Measurements from ENCODE around the gene ADAMTS3.

ADAMTS3 gene

DNA sequence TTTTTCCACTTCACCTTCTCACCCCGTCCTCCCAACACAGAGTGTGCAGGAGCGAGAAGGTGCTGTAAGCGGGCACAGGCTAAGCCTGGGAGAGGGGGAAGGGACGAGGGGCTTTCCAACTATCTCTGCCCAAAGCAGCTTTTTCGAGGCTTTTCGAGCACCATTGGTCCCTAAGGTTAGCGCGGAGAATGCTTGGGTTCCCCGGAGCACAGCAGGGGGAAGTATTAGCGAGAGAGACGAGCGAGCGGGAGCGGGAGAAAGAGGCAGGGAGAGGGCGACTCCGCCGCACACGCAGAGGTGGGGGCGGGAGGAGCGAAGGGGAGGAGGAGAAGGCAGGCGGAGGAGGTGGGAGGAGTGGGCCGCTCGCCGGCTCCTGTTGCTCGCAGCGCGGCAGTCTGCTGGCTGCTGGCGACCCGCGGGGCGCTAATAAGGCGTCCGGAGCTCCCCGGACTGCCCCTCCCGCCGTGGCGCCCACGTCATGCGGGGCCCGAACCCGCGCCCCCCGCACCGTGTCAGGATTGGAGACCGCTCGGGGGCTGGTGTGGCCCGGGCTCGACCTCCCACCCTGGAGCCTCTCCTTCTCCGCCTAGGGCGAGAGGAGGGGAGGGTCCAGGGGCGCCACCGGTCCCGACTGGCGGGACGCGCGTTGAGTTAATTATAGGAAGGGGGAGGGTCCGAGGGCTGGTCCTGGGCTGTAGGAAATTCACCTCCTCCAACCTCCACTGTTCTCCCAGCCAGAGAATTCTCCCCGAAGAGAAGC, at the start of gene ADAMTS3:
Gene ADAMTS3, minus strand, starts transcription at position 263 of the 760 bp plus-strand sequence. CDS start 459 bp downstream, outside the sequence.
- DNase-seq (ENCODE audit: extremely low read depth in 1 of 2, low read depth in 1 of 2) = no peak

DNA sequence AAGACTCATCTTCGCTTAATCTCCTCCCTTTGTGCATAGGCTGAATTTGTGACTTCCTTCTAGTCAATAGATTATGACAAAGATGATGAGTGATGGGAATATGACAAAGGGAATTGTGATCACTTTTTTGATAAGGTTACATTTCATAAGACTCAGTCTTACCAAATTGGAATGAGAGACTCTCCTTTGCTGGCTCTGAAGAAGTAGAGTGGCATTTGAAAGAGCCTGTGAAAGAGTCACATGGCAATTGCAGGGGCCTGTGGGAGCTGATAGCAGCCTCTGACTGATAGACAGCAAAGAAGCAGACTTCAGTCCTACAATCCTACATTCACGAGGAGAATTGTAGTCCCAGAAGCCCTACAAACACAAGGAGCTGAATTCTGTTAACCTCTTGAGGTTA, 44.9 kb upstream of the ADAMTS3 start:
- no peak for DNase-seq (ENCODE audit: extremely low read depth in 1 of 2, low read depth in 1 of 2)

DNA sequence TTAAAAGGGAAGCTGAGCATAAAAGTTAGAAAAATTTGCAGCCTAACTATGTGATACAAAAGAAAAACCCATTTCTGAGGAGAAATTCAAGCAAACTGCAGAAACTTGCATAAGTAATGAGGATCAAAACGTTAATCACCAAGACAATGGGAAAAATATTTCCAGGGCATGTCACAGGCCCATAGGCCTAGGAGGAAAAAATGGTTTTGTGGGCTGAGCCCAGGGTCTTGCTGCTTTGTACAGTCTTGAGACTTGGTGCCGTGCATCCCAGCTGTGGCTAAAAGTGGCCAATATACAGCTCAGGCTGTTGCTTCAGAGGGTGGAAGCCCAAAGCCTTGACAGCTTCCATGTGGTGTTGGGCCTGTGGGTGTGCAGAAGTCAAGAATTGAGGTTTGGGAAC, 37.7 kb upstream of the ADAMTS3 start:
- no peak for DNase-seq (ENCODE audit: extremely low read depth in 1 of 2, low read depth in 1 of 2)

DNA sequence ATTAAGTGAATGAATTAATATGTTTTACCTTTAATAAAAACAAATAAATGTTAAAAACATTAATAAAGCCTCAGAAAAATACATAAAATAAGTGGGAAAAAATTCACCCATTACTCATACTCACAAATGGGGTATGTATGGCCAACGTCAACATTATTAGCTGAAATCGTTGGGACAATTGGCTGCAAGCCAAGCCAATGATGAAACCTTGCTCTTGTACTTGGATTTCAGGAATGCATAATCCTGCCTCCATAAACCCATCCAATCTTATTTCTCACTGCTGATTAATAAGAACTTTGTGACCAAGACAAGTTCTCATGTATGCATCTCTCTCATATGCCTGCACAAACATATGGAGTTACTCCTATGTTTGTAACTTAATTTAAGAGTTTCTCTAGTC, 35.3 kb upstream of the ADAMTS3 start:
- no peak for DNase-seq (ENCODE audit: extremely low read depth in 1 of 2, low read depth in 1 of 2)

DNA sequence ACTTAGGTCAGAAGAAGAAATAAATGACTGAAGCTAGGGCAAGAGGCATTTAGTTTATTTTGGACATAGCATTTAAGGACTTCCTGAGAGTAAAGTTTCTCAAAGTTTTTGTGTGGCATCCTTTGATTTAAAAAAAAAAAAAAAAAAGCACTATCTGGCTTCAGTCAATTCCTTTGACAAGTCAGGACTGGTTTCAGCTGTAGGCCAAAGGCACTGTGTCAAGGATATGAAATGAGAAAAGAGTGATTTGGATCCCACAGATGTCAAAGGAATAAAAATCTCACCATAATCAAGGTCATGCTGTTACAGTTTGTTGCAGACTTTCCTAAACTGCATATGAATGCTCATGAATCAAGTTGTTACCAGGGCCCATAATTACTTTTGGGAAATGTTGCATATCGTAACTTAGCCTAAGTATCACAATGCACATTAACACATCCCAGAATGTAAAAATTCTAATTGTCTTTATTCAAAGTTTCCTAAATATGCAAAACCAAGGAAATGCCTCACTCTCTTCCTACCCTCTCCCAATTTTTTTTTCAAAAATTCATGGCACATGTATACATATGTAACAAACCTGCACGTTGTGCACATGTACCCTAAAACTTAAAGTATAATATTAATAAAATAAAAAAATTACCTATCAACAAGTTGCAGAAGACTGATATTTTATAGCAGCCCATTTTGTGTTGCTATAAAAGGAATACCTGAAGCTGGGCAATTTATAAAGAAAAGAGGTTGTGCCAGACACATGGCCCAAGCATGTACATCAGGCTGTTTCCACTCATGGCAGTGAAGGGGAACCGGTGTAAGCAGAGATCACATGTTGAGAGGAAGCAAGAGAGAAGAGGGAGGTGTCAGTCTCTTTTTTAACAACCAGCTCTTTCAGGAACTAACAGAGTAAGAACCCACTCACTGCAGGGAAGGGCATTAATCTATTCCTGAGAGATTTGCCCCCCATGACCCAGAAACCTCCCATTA, 33.7 kb upstream of the ADAMTS3 start:
- no peak for DNase-seq (ENCODE audit: extremely low read depth in 1 of 2, low read depth in 1 of 2)

DNA sequence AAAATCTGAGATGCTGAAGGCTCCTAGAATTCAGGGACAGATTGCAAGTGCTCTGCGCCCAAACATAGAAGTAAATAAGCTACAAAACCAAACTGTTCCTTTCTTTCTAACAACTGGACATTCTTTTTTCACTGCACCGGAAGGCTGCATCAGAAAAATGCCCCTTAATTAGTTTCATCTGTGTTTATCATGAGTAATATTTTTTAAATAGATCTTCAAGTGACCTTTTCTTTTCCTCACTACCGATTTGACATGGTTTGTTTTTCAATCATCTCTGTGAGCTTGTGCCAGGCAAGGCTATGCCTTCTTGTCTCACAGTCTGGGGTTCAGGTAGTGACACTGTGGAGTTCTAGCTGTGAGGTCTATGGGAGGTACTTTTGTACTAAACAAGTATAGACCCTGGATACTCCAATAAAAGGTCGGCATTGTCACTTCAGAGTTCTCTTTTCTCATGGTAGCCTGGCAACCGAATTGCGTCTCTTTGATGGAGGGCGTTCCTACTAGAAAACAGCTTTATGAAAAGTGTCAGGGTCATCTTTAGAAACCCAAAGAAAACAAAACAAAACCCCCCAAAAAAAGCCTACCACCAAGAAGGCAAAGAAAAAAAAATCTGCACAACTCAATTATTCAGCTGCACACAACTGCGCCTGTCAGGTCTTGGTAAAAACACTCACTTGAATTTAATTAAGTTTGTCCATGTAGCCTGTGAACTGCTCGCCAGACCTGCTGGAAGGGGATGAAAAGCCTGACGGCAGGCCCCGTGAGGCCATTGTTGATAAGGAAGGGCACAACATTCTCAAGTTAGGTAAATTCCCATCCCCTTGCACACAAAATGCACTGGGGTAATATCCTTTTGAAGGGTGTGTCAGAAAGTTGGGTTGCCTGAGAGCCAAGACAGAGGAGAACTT, 22.8 kb upstream of the ADAMTS3 start:
- no peak for DNase-seq (ENCODE audit: extremely low read depth in 1 of 2, low read depth in 1 of 2)

DNA sequence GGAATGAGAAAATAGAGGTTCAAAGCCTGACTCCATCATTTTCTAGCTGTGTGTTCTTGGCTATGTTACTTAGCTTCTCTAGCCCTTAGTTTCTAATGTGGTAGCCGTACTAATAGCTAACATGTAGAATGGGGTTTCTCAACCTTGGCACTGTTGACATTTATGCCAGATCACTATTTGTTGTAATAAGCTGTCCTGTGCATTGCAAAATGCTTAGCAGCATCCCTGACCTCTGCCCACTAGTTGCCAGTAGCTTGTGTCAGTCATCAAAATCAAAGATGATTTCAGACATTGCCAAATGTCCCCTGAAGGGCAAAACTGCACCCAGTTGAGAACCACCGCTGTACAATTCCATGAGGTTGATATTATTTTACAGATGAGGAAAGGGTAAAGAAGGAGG, 18.3 kb upstream of the ADAMTS3 start:
- DNase-seq (ENCODE audit: extremely low read depth in 1 of 2, low read depth in 1 of 2) = no peak

DNA sequence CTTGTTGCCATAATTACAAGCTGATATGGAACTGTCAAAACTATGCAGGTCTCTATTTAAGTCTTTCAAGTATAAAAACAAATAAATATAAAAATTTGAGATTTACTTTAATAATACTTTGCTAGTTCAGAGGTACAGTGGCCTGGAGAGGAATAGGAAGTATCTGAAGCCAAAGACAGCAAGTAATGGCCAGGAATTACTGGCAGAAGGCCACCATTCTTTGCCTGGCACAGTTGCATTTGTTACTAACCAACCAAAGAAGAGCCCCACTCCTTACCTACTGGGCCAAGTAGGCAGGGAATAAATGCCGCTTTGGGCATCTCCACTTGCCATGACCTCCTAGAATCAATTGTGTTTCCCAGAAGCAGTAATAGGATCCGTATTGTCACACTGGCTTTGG, 13.8 kb upstream of the ADAMTS3 start:
- DNase-seq (ENCODE audit: extremely low read depth in 1 of 2, low read depth in 1 of 2) = no peak

DNA sequence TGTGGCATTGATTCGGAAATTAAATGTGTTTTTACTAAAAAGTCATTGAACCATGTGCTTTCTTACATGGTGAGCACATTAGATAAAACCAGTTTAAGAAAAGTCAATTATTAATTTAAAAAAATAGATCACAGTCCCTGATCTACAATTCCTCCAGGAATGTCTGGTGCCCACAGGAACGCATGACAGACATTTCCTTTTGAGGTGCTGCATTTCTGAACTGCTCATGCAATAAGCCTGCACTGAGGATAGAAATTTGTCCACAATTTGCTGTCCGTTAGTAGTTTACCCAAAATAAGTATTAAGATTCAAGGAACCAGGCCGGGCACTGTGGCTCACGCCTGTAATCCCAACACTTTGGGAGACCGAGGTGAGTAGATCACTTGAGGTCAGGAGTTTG, 8.2 kb upstream of the ADAMTS3 start:
- no peak for DNase-seq (ENCODE audit: extremely low read depth in 1 of 2, low read depth in 1 of 2)

DNA sequence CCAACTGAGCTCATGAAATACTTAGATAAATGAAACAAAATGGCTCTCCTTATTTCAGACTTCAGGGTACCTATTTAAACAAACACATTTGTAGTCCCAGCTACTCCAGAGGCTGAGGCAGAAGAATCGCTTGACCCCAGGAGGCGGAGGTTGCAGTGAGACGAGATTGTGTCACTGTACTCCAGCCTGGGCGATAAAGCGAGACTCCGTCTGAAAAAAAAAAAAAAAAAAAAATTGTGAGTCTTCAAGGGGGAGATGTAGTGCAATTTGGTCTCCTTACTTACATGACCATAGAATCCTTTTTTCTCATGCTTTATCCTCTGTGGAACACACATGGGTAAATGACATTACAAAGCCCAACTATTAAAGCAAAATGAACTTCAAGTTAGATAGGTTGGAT, 2.3 kb upstream of the ADAMTS3 start:
- DNase-seq (ENCODE audit: extremely low read depth in 1 of 2, low read depth in 1 of 2) = no peak

DNA sequence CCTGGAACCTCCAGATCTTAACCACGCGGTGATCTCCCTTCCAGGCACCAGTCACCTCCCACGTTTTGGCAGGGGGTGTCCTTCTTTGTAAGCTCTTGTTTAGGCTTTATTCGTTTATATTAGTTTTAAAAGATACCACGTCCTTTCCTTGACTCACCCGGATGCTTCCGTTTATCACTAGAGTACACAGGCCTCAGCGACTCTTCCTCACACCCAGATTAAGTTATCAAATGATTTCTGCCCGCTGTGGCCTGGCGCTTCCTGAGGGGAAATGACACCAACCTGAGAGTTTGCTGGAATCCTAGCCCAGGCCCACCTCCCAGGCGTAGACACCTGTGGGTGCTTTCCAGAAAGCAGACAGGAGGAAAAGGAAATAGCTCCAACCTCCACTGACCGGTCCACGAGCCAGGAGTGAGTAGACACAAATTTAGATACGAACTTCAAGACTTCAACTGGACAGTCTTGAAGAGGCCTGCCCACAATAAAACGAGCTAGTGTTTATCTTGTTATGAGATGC, 756 bp upstream of the ADAMTS3 start:
- no peak for DNase-seq (ENCODE audit: extremely low read depth in 1 of 2, low read depth in 1 of 2)

DNA sequence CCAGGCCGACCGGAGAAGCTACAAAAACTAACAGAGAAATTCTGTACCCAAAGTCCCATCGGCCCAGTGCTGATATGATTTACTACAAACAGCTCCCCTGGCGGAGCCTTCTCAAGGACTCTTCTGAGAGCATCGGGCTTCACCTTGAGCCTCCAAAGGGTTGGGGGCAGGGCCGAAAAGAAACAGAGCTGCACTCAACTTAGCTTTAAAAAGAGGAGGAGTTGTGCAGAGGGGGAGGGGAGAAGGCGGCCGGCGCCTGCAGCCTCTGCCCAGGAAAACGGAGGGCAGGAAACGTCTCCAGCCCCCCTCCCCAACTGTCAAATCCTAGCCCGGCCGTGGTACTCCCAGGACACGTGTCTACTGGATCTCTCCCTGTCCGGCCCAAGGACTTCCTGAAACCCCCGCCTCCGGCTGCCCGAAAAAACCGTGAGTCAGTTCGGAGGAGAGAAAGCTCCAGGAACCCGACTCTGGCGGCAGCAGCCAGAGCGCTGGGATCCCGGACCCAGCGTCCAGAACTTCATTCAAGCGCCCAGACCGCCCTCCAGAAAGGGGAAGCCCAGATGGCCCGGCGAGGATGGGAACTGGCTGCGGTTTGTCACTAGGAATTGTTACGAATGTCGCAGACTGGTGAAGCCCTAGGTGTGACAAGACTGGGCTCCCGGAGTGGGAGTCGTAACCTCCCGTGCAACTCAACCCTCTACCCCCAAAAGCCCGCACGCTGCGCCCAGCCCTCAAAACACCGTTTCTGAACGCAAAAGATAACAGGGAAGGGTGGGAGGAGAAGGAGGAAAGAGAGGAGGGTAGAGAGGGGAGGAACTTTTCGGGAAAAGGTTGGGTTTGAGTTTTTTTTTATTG, 973 bp downstream of the ADAMTS3 start:
- DNase-seq (ENCODE audit: extremely low read depth in 1 of 2, low read depth in 1 of 2) = no peak

DNA sequence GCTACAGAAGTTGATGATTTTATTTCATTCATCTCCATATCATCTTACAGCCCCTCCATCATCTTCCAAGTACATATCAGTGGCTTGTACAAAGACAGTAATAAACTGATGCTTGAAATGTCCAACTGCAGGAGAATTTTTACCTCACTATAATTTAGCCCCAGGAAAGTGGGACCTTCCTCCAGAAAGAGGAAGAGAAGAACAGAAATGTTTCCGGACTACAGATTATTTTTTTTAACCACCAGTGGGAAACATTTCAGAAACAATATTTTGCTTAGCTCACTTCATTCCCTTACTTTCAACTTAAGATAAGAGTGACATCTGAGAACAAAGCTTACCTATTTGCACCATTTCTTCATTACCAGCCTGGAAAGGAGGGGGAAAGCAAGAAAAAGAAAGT, 2.0 kb downstream of the ADAMTS3 start:
- no peak for DNase-seq (ENCODE audit: extremely low read depth in 1 of 2, low read depth in 1 of 2)

DNA sequence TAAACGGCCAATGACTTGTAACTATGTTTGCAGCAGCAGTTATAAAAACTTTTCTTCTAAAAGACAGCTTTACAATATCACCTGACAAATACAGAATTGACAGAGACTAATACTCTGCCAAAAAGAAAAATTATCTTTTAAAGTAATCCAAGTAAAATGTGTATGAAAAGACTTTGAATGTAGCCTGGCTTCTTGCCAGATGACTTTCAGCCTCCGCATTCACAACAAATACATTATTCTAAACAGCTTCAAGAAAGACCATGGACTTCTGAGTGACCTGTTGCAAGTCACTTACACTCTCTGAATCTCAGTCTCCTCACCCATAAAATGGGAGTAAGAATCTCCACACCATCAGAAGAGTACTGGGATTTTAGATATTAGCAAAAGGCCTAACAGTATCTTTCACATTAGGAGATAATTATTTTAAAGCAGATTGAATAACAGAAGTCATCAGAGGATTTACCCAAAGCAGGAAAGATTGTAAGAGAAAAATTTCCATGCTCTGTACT, 2.5 kb downstream of the ADAMTS3 start:
- DNase-seq (ENCODE audit: extremely low read depth in 1 of 2, low read depth in 1 of 2) = no peak

DNA sequence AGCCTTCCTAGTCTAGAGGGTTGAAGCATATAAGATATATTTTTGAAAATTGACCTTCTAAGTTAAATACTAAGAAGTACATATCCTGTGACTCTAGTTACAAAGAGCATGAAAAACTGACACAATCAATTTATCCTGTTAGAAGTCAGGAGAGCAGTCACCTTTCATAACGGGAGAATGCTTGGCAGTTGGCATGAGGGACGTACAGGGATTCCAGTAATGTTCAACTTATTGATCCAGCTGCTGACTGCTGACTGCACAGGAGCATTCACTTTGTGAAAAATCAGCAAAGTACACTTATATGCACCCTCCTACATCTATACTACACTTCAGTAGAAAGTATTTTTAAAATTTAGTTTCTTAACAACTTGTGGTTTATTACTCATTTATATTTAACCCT, 4.2 kb downstream of the ADAMTS3 start:
- DNase-seq (ENCODE audit: extremely low read depth in 1 of 2, low read depth in 1 of 2) = no peak

DNA sequence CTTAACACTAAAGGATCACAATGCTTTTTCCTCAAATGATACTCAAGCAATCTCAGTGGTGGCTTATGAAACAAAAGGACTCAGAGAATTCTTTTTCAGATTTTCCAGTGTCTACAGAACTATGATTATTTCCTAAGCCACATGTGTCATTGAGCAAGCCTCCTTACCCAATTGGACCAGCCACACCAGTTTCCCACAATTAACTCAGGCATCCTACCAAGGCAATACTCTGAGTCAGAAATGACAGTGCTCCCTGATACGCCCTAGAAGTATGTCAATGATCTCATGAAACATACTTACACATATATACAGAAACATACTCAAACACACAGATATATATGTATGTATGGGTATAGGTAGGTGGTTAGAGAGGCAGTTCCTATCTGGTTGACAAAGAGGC, 4.8 kb downstream of the ADAMTS3 start:
- no peak for DNase-seq (ENCODE audit: extremely low read depth in 1 of 2, low read depth in 1 of 2)

DNA sequence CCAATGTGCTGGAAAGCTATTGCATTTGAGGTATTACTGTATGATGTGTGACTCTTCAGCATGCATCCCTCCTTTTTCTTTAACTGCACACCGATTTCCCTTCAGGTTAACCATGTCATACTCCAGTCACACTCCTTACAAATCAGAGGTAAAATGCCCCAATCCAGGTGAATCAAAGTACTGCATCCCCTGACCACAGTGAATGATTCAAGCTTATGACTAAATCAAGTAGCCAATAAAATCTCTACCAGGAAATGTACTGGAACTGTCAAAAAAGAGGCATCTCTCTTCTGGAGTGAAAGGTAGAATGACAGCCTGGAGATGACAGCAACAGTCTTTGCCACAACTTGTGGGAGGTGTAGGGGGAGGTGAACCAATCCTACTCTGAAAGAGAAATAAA, 10.4 kb downstream of the ADAMTS3 start:
- no peak for DNase-seq (ENCODE audit: extremely low read depth in 1 of 2, low read depth in 1 of 2)

DNA sequence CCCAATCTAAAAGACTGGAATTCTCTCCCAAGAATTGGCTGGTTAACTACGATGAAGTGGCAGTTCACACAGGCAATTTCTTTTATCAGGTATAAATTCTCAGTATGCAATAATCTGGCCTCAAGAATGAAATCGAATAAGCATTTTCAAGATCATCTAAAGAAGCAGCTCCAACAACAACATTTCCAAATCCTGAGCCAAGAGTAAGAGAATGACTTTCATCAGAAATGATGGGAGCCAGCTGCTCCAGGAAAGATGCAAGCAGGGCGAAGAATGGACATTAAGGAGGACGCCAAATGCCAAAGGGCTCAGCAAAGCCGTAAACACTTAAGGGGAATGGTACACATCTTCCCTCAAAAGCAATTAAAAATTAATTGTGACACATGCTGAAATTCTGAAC, 12.0 kb downstream of the ADAMTS3 start:
- DNase-seq (ENCODE audit: extremely low read depth in 1 of 2, low read depth in 1 of 2) = no peak

DNA sequence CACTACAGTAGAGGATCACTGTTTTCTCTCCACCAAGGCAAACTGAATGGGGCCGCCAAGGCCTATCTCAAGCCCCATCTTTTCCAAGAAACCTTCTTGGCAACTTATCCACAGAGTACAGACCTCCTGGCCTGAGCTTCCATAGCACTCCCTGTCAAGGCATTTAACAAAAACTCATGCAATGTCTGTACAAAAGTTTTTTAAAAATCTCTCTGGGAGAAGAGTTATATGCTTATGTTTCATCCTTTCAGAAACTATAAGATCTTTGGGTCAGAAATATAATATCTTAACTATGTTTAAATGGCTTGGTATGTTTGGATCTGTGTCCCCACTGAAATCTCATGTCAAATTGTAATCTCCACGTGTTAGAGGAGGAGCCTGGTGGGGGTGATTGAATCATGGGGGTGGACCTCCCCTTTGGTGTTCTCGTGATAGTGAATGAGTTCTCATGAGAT, 13.6 kb downstream of the ADAMTS3 start:
- DNase-seq (ENCODE audit: extremely low read depth in 1 of 2, low read depth in 1 of 2) = no peak
